Activated T-helper 17 cell treated with anti-CD3 and anti-CD28 coated beads, Interleukin-2, amount 50 U/mL, for 72 hours (primary cell): ENCODE measurements around the gene KIF3B. TPM values are rescaled to one million over a fixed set of nuclear protein-coding genes. Genes with fewer than 3 reads are reported as not detected.
"Not testable (repeated sequence)": the region's sequence is repeated elsewhere in the genome, so short reads cannot be mapped to it uniquely, and the experiment has no call there.

ENCODE experiments used
- ATAC-seq: fragments of 150-1000 bp; cut with Tn5 transposase; replicated peaks from 2 replicates; pipeline ENCODE4 v1.10.0; 2021; ENCODE audit warnings: mild to moderate bottlenecking, moderate library complexity
- H3K27ac Mint-ChIP-seq: one replicate; pipeline ENCODE4 v1.8.0; 2022; ENCODE audit warnings: mixed read lengths
- H3K27me3 Mint-ChIP-seq: one replicate; pipeline ENCODE4 v1.8.0; 2022; ENCODE audit warnings: mixed read lengths
- H3K36me3 Mint-ChIP-seq: one replicate; pipeline ENCODE4 v1.8.0; 2022; ENCODE audit warnings: low read depth, mild to moderate bottlenecking, mixed read lengths
- H3K4me1 Mint-ChIP-seq: one replicate; pipeline ENCODE4 v1.8.0; 2022; ENCODE audit warnings: mixed read lengths
- H3K4me3 Mint-ChIP-seq: one replicate; pipeline ENCODE4 v1.8.0; 2022; ENCODE audit warnings: mild to moderate bottlenecking, mixed read lengths
- H3K9me3 Mint-ChIP-seq: one replicate; pipeline ENCODE4 v1.8.0; 2022; ENCODE audit warnings: mixed read lengths
- total RNA-seq, 2 donors: library from RNA; stranded (reverse); gene quantifications; one replicate each; pipeline ENCODE4 v1.2.3, GENCODE V29; 2022

Gene KIF3B
- total RNA-seq, 2 donors from 2014 or later, result 25.9 to 43.0 TPM

GRCh38 chr20:32338665-32339064 lies 61.2 kb downstream of the KIF3B start:
- Mint-ChIP-seq H3K9me3 (no peaks in the 10 kb centered on the region), H3K4me3 (no peak overlapping the region), H3K27me3 (no peaks in the 10 kb centered on the region), H3K36me3 (peaks cover 64% of the 10 kb centered on the region), H3K4me1 (peaks cover 24% of the 10 kb centered on the region), H3K27ac (no peak overlapping the region)
- ATAC-seq, result no peak

- no peak overlapping the region for H3K27ac Mint-ChIP-seq
- H3K4me3 Mint-ChIP-seq, result no peak overlapping the region
- no peak for ATAC-seq
- H3K36me3 Mint-ChIP-seq, result peaks cover 60% of the 10 kb centered on the region
- peaks cover 20% of the 10 kb centered on the region for H3K4me1 Mint-ChIP-seq
- no peaks in the 10 kb centered on the region for H3K9me3 Mint-ChIP-seq
- H3K27me3 Mint-ChIP-seq, result no peaks in the 10 kb centered on the region
These were observed 61.7 kb downstream of the KIF3B start for GRCh38 chr20:32339116-32339515.

- not testable (repeated sequence) for H3K4me3 Mint-ChIP-seq, H3K27me3 Mint-ChIP-seq, H3K9me3 Mint-ChIP-seq, ATAC-seq, H3K4me1 Mint-ChIP-seq, H3K27ac Mint-ChIP-seq
- peaks cover 44% of the 10 kb centered on the region for H3K36me3 Mint-ChIP-seq
These were observed 63.6 kb downstream of the KIF3B start for GRCh38 chr20:32341053-32341452.

GRCh38 chr20:32343439-32343838 lies 66.0 kb downstream of the KIF3B start:
- H3K27ac Mint-ChIP-seq, result no peak overlapping the region

GRCh38 chr20:32344835-32345506 lies 67.5 kb downstream of the KIF3B start:
- no peaks in the 10 kb centered on the region for H3K9me3 Mint-ChIP-seq
- no peak for ATAC-seq
- H3K27ac Mint-ChIP-seq, result no peak overlapping the region
- peaks cover 6% of the 10 kb centered on the region for H3K4me1 Mint-ChIP-seq
- no peaks in the 10 kb centered on the region for H3K27me3 Mint-ChIP-seq
- no peak overlapping the region for H3K4me3 Mint-ChIP-seq
- H3K36me3 Mint-ChIP-seq, result peaks cover 39% of the 10 kb centered on the region

More at GRCh38 chr20:32343439-32343838, 66.0 kb downstream of the KIF3B start:
- Mint-ChIP-seq H3K4me1 (peaks cover 6% of the 10 kb centered on the region), H3K27me3 (no peaks in the 10 kb centered on the region), H3K9me3 (no peaks in the 10 kb centered on the region), H3K36me3 (peaks cover 34% of the 10 kb centered on the region), H3K4me3 (no peak overlapping the region)
- no peak for ATAC-seq

GRCh38 chr20:32348207-32348606 lies 70.8 kb downstream of the KIF3B start:
- Mint-ChIP-seq H3K4me1 (no peaks in the 10 kb centered on the region), H3K36me3 (peaks cover 25% of the 10 kb centered on the region), H3K9me3 (no peaks in the 10 kb centered on the region), H3K4me3 (no peak overlapping the region), H3K27ac (no peak overlapping the region), H3K27me3 (no peaks in the 10 kb centered on the region)
- ATAC-seq, result no peak

GRCh38 chr20:32350421-32350820 lies 73.0 kb downstream of the KIF3B start:
- H3K4me1 Mint-ChIP-seq, result peaks cover 14% of the 10 kb centered on the region
- H3K36me3 Mint-ChIP-seq, result peaks cover 25% of the 10 kb centered on the region
- no peaks in the 10 kb centered on the region for H3K27me3 Mint-ChIP-seq
- H3K4me3 Mint-ChIP-seq, result no peak overlapping the region
- H3K9me3 Mint-ChIP-seq, result no peaks in the 10 kb centered on the region
- ATAC-seq, result no peak
- no peak overlapping the region for H3K27ac Mint-ChIP-seq

- H3K27ac Mint-ChIP-seq, result no peak overlapping the region
- no peaks in the 10 kb centered on the region for H3K9me3 Mint-ChIP-seq
- H3K4me3 Mint-ChIP-seq, result no peak overlapping the region
- peaks cover 21% of the 10 kb centered on the region for H3K36me3 Mint-ChIP-seq
- ATAC-seq, result no peak
- no peaks in the 10 kb centered on the region for H3K27me3 Mint-ChIP-seq
- H3K4me1 Mint-ChIP-seq, result peaks cover 22% of the 10 kb centered on the region
These were observed 74.8 kb downstream of the KIF3B start for GRCh38 chr20:32352121-32352720.

GRCh38 chr20:32353848-32354496 lies 76.5 kb downstream of the KIF3B start:
- no peaks in the 10 kb centered on the region for H3K9me3 Mint-ChIP-seq
- H3K4me3 Mint-ChIP-seq, result peak overlapping the region; percentile 83
- H3K4me1 Mint-ChIP-seq, result peaks cover 26% of the 10 kb centered on the region
- peaks cover 19% of the 10 kb centered on the region for H3K36me3 Mint-ChIP-seq
- H3K27ac Mint-ChIP-seq, result peak overlapping the region; percentile 95
- no peak for ATAC-seq
- H3K27me3 Mint-ChIP-seq, result no peaks in the 10 kb centered on the region

- peaks cover 26% of the 10 kb centered on the region for H3K4me1 Mint-ChIP-seq
- peaks cover 19% of the 10 kb centered on the region for H3K36me3 Mint-ChIP-seq
- no peaks in the 10 kb centered on the region for H3K27me3 Mint-ChIP-seq
- peak; percentile 45 for ATAC-seq
- no peaks in the 10 kb centered on the region for H3K9me3 Mint-ChIP-seq
- peak overlapping the region; percentile 95 for H3K27ac Mint-ChIP-seq
- H3K4me3 Mint-ChIP-seq, result peak overlapping the region; percentile 83
These were observed 77.4 kb downstream of the KIF3B start for GRCh38 chr20:32354592-32355416.

GRCh38 chr20:32355417-32355841 lies 78.0 kb downstream of the KIF3B start:
- no peaks in the 10 kb centered on the region for H3K9me3 Mint-ChIP-seq
- peak overlapping the region; percentile 83 for H3K4me3 Mint-ChIP-seq
- peak overlapping the region; percentile 95 for H3K27ac Mint-ChIP-seq
- peaks cover 26% of the 10 kb centered on the region for H3K4me1 Mint-ChIP-seq
- peaks cover 24% of the 10 kb centered on the region for H3K36me3 Mint-ChIP-seq
- no peaks in the 10 kb centered on the region for H3K27me3 Mint-ChIP-seq
- peak; percentile 68 for ATAC-seq

GRCh38 chr20:32355907-32356621 lies 78.6 kb downstream of the KIF3B start:
- not testable (repeated sequence) for H3K9me3 Mint-ChIP-seq, H3K27me3 Mint-ChIP-seq, ATAC-seq
- Mint-ChIP-seq H3K27ac (peak overlapping the region; percentile 95), H3K36me3 (peaks cover 30% of the 10 kb centered on the region), H3K4me1 (peaks cover 26% of the 10 kb centered on the region), H3K4me3 (peak overlapping the region; percentile 83)

- H3K9me3 Mint-ChIP-seq, result no peaks in the 10 kb centered on the region
- H3K4me3 Mint-ChIP-seq, result peak overlapping the region; percentile 83
- no peaks in the 10 kb centered on the region for H3K27me3 Mint-ChIP-seq
- ATAC-seq, result no peak
- H3K4me1 Mint-ChIP-seq, result peaks cover 26% of the 10 kb centered on the region
- peaks cover 37% of the 10 kb centered on the region for H3K36me3 Mint-ChIP-seq
- H3K27ac Mint-ChIP-seq, result peak overlapping the region; percentile 97
These were observed 79.3 kb downstream of the KIF3B start for GRCh38 chr20:32356622-32357374.
